Breast epithelium (tissue), 4 donors: ENCODE data around the gene COL23A1. TPM values are rescaled to one million over a fixed set of nuclear protein-coding genes. Genes with fewer than 3 reads are reported as not detected.

Source experiments
- DNase-seq, 2 donors: peaks; one replicate each; pipeline ENCODE4 v3.0.0-alpha.2; 2019; ENCODE audit warnings: low spot score in 2 of 2
- H3K27ac ChIP-seq, 2 donors: fragments of 200-600 bp; sonication (generic) in 1 of 2; one replicate each; pipeline ENCODE4 v1.5.1; 2016 to 2019; ENCODE audit warnings: mild to moderate bottlenecking in 1 of 2
- H3K27me3 ChIP-seq, 2 donors: fragments of 200-600 bp; sonication (generic) in 1 of 2; one replicate each; pipeline versions ENCODE4 v1.5.1 to v1.6.0; 2017 to 2019; ENCODE audit warnings: control low read depth in 1 of 2, mild to moderate bottlenecking in 1 of 2
- H3K36me3 ChIP-seq: fragments of 200-600 bp; one replicate; pipeline ENCODE4 v1.5.1; 2019
- H3K4me1 ChIP-seq, 2 donors: fragments of 200-600 bp; sonication (generic); one replicate each; pipeline ENCODE4 v1.5.1; 2016 to 2019; ENCODE audit warnings: control low read depth in 1 of 2
- H3K4me3 ChIP-seq, 3 donors: fragments of 200-600 bp; sonication (generic); 1 replicate in 2 of 3; 2 replicates in 1 of 3; pipeline ENCODE4 v1.5.1; 2016 to 2019; ENCODE audit warnings: mild to moderate bottlenecking in 3 of 3, moderate library complexity in 2 of 3
- H3K9me3 ChIP-seq, 2 donors: fragments of 200-600 bp; sonication (generic) in 1 of 2; one replicate each; pipeline ENCODE4 v1.5.1; 2016 to 2019; ENCODE audit warnings: control low read depth in 1 of 2
- POLR2A ChIP-seq: fragments of 450-650 bp; IDR thresholded peaks from one replicate; pipeline ENCODE4 v1.6.1; 2016; ENCODE audit warnings: antibody characterized with exemption, mild to moderate bottlenecking, moderate library complexity
- POLR2AphosphoS5 ChIP-seq, 3 donors: sonication (generic); formaldehyde crosslinking; IDR thresholded peaks; one replicate each; pipeline ENCODE4 v1.6.1; 2017; ENCODE audit warnings: antibody characterized with exemption in 3 of 3
- intact Hi-C: fragments of 100-400 bp; cut with DNase I; formaldehyde crosslinking; loops from one replicate; pipeline ENCODE4 v1.15.1; 2023; ENCODE audit warnings: low total_unique reads
- total RNA-seq, 3 donors: library from RNA; depleted of rRNA; stranded (reverse); fragments of >200 nt; gene quantifications; one replicate each; pipeline ENCODE4 v1.1.0, GENCODE V29; 2016
- TF ChIP-seq, protein P1 (sequence below), 3 donors: fragments of 450-650 bp; IDR thresholded peaks; one replicate each; pipeline ENCODE4 v1.5.1; 2016 to 2017; ENCODE audit warnings: antibody characterized with exemption in 3 of 3, mild to moderate bottlenecking in 3 of 3, moderate library complexity in 3 of 3

COL23A1 gene
- total RNA-seq, 3 donors from 2014 or later, result 0.32 to 3.3 (median 2.6) TPM

DNA sequence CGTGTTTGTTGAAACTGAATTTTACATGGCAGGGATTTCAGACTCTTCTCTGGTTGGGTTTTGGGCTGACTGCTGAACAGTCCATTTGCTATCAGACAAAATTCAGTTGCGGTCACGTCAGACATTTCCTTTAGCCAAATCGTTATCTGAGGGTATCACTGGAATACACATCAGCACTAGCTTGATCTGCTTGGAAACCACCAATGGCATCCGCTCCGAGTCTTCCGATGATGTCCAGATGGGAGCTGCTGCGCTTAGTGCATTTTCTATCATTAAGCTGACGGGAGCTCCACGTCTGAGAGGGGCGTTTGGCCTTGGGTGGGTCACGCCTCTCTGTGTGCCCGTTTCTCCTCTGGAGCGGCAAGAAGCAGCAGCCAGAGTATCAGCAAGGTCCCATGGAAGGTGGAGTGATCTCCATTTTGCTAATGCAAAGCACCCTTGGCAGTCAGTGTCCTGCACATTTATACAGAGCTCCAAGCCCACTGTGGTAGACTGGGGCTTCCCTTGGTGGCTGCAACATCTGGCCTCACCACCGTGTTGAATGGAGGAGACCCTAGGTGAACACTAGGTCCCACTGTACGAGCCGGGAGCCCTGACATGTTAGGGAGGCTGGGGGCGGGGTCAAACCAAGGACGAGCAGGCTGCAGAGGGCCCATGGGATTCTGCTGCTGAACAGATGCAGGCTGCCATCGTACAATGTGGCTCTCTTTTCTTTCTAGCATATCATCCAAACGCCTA is 223.0 kb downstream of the COL23A1 start:
- H3K9me3 ChIP-seq, result peaks cover 0 to 4% of the 10 kb centered on the region in 2 donors
- TF ChIP-seq, protein P1, sequence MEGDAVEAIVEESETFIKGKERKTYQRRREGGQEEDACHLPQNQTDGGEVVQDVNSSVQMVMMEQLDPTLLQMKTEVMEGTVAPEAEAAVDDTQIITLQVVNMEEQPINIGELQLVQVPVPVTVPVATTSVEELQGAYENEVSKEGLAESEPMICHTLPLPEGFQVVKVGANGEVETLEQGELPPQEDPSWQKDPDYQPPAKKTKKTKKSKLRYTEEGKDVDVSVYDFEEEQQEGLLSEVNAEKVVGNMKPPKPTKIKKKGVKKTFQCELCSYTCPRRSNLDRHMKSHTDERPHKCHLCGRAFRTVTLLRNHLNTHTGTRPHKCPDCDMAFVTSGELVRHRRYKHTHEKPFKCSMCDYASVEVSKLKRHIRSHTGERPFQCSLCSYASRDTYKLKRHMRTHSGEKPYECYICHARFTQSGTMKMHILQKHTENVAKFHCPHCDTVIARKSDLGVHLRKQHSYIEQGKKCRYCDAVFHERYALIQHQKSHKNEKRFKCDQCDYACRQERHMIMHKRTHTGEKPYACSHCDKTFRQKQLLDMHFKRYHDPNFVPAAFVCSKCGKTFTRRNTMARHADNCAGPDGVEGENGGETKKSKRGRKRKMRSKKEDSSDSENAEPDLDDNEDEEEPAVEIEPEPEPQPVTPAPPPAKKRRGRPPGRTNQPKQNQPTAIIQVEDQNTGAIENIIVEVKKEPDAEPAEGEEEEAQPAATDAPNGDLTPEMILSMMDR (IDR thresholded peaks at IDR 0.05), result no peak
- TF ChIP-seq POLR2AphosphoS5 (IDR thresholded peaks at IDR 0.05) (no peak), POLR2A (no peak)
- peaks cover 0 to 10% of the 10 kb centered on the region in 2 donors for H3K4me1 ChIP-seq
- intact Hi-C loops, result no loop called here
- H3K27ac ChIP-seq, result no peak overlapping the region
- no peaks in the 10 kb centered on the region for H3K36me3 ChIP-seq
- DNase-seq, result no peak
- H3K27me3 ChIP-seq, result no peaks in the 10 kb centered on the region
- no peak overlapping the region for H3K4me3 ChIP-seq

DNA sequence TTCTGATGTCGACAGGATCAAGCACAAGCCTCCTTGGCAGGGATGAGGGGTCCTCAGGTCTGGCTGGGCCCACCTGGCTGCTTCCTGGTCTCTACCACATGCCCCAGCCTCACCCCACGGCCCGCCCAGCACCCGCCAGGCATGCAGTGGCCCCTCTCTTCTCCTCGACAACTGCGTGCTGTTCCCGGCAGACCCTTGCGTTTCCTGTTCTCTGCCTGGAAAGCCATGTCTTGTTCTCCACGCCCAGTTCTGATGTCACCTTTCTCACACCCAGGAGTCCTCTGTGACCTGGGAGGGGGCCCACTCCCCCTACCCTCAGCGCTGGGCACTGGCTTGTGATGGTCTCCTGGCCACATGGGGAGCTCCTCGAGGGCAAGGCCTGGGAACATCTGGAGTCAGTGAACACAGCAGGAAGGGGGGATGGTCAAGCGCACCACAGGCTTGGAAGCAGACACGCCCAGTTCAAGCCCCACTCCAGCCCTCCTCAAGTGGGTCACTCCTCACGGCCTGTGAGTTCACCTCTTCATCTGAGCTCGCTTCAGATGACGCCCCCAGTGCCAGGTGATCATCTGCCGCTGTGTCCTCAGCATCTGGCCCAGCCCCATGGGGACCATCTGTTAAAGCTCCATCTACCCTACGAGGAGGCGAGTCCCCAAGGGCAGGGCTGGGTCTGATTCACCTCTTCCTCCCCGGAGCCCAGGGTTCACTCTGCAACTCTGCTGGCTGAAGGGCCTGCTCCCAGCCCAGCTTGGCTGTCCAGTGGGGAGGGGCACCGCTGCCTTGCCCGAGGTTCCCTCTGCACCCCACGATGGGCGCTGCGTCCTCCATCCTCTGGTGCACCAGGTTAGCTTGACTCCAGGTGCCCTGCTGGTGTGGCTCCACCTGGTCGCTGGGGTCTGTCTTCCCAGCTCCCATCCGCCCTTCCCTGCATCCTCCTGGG is 224.4 kb downstream of the COL23A1 start:
- no peaks in the 10 kb centered on the region for H3K4me1 ChIP-seq
- TF ChIP-seq POLR2A (no peak), POLR2AphosphoS5 (IDR thresholded peaks at IDR 0.05) (no peak)
- TF ChIP-seq, protein P1 (IDR thresholded peaks at IDR 0.05), result no peak
- H3K9me3 ChIP-seq, result peaks cover 0 to 4% of the 10 kb centered on the region in 2 donors
- DNase-seq, result no peak
- no peaks in the 10 kb centered on the region for H3K27me3 ChIP-seq
- H3K27ac ChIP-seq, result no peak overlapping the region
- H3K4me3 ChIP-seq, result no peak overlapping the region
- no peaks in the 10 kb centered on the region for H3K36me3 ChIP-seq
- intact Hi-C loops, result no loop called here

DNA sequence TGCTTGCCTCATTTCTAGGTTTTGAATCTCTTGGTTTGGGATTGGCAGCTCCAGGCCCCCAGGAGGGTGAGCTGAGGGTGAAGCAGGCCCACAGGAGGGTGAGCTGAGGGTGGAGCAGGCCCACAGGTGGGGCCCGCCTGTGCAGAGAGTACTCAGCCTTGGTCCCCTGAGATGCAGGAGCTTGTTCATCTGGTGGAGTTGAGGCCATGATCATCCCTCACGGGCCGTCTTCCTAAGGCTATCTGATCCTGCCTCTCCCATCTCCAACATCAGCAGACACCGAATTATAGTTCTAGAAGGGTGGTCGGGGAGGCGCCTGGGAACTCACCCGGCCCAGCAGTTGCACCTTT is 225.9 kb downstream of the COL23A1 start:
- Histone ChIP-seq H3K27me3 (peaks cover 0 to 8% of the 10 kb centered on the region in 2 donors), H3K4me1 (no peaks in the 10 kb centered on the region), H3K36me3 (no peaks in the 10 kb centered on the region), H3K27ac (no peak overlapping the region), H3K9me3 (no peaks in the 10 kb centered on the region), H3K4me3 (no peak overlapping the region)
- TF ChIP-seq POLR2A (no peak), POLR2AphosphoS5 (IDR thresholded peaks at IDR 0.05) (no peak)
- TF ChIP-seq, protein P1 (IDR thresholded peaks at IDR 0.05), result no peak
- intact Hi-C loops, result loop anchor here (1.0 kb wide), 1 partner anchor 15 kb away; no protein-coding TSS in a partner anchor
- DNase-seq, result no peak

DNA sequence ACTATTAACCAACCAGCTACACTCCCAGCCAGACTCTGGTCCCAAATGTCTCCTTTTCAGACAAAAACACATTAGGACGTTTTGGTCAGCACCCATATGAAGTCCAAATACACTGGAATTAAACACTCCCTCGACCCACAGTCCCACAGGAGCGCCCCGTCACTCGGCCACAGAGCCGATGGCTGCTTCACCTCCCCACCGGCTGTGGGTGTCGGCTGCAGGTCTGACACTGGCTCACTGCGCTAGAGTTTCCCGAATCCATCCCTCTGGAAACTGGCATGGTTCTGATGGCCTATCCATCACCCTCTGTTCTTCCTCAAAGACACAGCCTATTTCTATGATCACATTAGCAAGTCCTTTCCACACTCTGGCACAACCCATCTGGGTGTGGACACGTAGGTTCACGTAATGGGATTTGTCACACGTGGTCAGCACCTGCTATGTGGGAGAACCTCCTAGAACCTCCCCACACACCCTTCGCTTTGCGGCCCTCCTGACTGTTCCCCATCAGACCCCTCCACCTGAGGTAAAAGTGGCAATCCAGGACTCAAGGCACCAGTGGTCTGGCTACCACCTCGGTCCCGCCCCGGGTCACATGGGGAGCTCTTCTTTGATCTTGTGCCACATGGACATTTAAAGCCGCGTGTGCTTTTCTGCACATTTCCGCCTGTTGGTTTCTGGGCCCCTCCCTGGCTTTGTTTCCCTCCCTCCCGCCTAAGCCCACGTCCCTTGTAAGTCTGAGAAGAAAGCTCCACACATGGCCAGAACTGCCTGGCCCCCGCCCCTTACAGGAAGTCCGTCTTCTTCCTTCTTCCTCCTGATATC is 226.5 kb downstream of the COL23A1 start:
- Histone ChIP-seq H3K36me3 (no peaks in the 10 kb centered on the region), H3K27me3 (peaks cover 0 to 8% of the 10 kb centered on the region in 2 donors), H3K9me3 (no peaks in the 10 kb centered on the region), H3K4me1 (no peaks in the 10 kb centered on the region), H3K4me3 (no peak overlapping the region), H3K27ac (no peak overlapping the region)
- intact Hi-C loops, result loop anchor here (1.0 kb wide), 1 partner anchor 16 kb away; no protein-coding TSS in a partner anchor
- TF ChIP-seq POLR2AphosphoS5 (IDR thresholded peaks at IDR 0.05), result no peak
- TF ChIP-seq, protein P1 (IDR thresholded peaks at IDR 0.05), result no peak
- DNase-seq, result no peak
